Immature natural killer cell (primary cell): Measurements from ENCODE around the gene MCM8. TPM values are rescaled to one million over a fixed set of nuclear protein-coding genes. Genes with fewer than 3 reads are reported as not detected.

ENCODE experiments used
- DNase-seq, 3 donors: peaks; one replicate each; pipeline ENCODE4 v3.0.0; 2022; ENCODE audit warnings: mixed read lengths in 1 of 3
- H3K27ac Mint-ChIP-seq, 6 donors: one replicate each; pipeline ENCODE4 v1.8.0; 2020; ENCODE audit warnings: mixed read lengths in 6 of 6, mild to moderate bottlenecking in 5 of 6, inconsistent platforms in 4 of 6, moderate library complexity in 3 of 6
- H3K27me3 Mint-ChIP-seq, 3 donors: one replicate each; pipeline ENCODE4 v1.8.0; 2020 to 2021; ENCODE audit warnings: low read depth in 3 of 3, mild to moderate bottlenecking in 3 of 3, mixed read lengths in 3 of 3, moderate library complexity in 3 of 3, inconsistent platforms in 1 of 3
- H3K36me3 Mint-ChIP-seq, 3 donors: one replicate each; pipeline ENCODE4 v1.8.0; 2020; ENCODE audit warnings: mixed read lengths in 3 of 3, inconsistent platforms in 2 of 3, mild to moderate bottlenecking in 2 of 3
- H3K4me1 Mint-ChIP-seq, 2 donors: one replicate each; pipeline ENCODE4 v1.8.0; 2020; ENCODE audit warnings: inconsistent platforms in 2 of 2, mild to moderate bottlenecking in 2 of 2, mixed read lengths in 2 of 2, moderate library complexity in 1 of 2
- H3K4me3 Mint-ChIP-seq, 5 donors: one replicate each; pipeline ENCODE4 v1.8.0; 2020; ENCODE audit warnings: mild to moderate bottlenecking in 5 of 5, mixed read lengths in 5 of 5, inconsistent platforms in 3 of 5, moderate library complexity in 3 of 5
- H3K9me3 Mint-ChIP-seq, 6 donors: one replicate each; pipeline ENCODE4 v1.8.0; 2020; ENCODE audit warnings: mild to moderate bottlenecking in 6 of 6, mixed read lengths in 6 of 6, inconsistent platforms in 4 of 6, moderate library complexity in 3 of 6
- polyA plus RNA-seq, 3 donors: library from polyadenylated mRNA; unstranded; fragments of 300-500 nt; fragmentation: Illumina TruSeq; gene quantifications; one replicate each; pipeline ENCODE4 v1.2.3, GENCODE V29; 2021

Gene MCM8
- 1 to 10 TPM in 2 of 3 donors, under 1 TPM in 1; 0.04 to 3.1 (median 1.0) TPM for polyA plus RNA-seq

DNA sequence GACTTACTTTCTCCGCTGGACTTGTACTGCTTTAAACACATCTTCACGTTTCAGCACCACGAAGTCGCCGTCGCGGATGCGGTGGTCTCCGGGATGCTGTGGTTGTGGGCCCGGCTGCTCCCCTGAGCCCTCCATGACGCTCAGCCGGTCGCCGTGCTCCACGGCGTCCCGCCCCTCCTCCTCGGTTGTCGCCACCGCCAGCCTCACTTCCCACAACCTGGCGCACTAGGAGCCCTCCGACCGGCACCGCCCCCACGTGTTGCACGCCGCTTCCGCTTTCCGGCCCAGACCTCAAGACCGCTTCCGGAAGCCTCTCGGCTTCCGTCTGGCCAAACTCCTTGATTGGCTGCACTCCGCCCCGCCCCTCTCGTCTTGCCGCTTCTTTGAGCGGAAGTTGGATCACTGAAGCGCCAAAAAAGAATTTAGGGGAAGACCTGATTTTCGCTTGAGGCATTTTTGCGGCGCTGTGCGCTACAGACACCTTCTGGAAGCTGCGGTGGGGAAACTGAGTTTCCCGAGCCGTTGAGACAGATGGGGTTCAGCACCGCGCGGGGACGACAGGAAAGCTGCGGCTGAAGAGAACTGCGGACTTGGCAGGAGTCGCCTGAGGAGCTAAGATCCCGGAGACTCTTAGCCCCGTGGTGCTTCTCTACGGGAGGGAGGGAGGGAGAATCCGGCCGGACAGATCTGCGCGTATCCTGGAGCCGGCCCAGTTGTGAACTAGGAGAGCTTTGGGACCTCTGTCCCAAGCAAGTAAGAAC is at the start of gene MCM8, which contains the start of gene TRMT6:
Gene MCM8, plus strand, starts transcription at position 382 of the 761 bp plus-strand sequence. CDS start 1,364 bp downstream, outside the sequence.
Gene TRMT6, minus strand, starts transcription at position 263 of the 761 bp plus-strand sequence. Its CDS starts 128 bp downstream, at position 135.
- H3K27ac Mint-ChIP-seq = peak within 1 kb of the TSS; percentile 90 to 96 (median 94)
- DNase-seq = peak; percentile 96 to 98 (median 96)
- H3K9me3 Mint-ChIP-seq = no peaks in the 10 kb centered on the region
- peaks cover 46 to 58% of the 10 kb centered on the region in 2 donors for H3K4me1 Mint-ChIP-seq
- peaks cover 5 to 23% (median 13%) of the 10 kb centered on the region in 3 donors for H3K36me3 Mint-ChIP-seq
- peaks cover 9 to 18% (median 12%) of the 10 kb centered on the region in 3 donors for H3K27me3 Mint-ChIP-seq
- peak within 1 kb of the TSS; percentile 91 to 97 (median 92) for H3K4me3 Mint-ChIP-seq

DNA sequence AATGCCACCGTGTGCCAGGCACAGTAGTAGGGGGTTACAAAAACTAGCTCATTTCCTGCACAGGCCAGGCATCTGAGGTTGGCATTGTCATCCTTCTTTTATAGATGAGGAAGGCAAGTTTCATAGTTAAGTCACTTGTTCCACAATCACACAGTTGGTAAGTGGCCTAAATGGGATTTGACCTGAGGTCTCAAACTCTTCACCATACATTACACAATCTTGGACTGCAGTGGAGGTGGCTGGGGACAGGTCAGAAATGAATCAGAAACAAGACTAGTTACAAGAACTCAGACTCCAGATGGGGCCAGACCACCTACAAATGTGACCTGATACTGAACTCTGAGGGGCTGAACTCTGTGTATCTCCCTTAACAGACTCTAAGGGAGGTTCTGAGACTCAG is 49.5 kb upstream of the MCM8 start:
- H3K27ac Mint-ChIP-seq = no peak overlapping the region
- no peaks in the 10 kb centered on the region for H3K36me3 Mint-ChIP-seq
- peaks cover 5 to 14% (median 11%) of the 10 kb centered on the region in 3 donors for H3K27me3 Mint-ChIP-seq
- DNase-seq = no peak
- no peak overlapping the region for H3K4me3 Mint-ChIP-seq
- no peaks in the 10 kb centered on the region for H3K4me1 Mint-ChIP-seq
- H3K9me3 Mint-ChIP-seq = peaks cover 0 to 3% (median 0%) of the 10 kb centered on the region in 6 donors

DNA sequence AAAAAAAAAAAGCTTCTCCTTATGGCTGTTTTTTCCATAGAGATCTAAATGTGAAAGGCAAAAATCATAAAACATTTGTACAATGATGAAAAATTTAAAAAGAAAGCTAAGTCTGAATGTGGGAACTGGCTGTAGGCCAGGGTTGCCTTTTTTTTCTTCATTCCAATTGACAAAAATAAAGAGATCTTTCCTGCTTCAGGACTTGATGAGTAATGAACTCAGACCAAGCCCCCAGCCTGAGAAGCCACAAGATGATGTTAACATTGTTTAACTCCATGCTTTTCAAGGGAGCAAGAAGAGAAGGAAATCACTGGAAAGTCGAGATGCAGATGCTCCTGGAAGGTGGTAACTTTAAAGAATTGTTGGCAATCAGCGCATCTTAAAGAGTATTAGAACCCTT is 41.5 kb upstream of the MCM8 start:
- H3K4me3 Mint-ChIP-seq = no peak overlapping the region
- H3K27ac Mint-ChIP-seq = no peak overlapping the region
- H3K36me3 Mint-ChIP-seq = no peaks in the 10 kb centered on the region
- peaks cover 6 to 8% of the 10 kb centered on the region in 2 donors for H3K4me1 Mint-ChIP-seq
- no peak for DNase-seq
- peaks cover 15 to 56% (median 26%) of the 10 kb centered on the region in 3 donors for H3K27me3 Mint-ChIP-seq
- H3K9me3 Mint-ChIP-seq = peaks cover 0 to 6% (median 0%) of the 10 kb centered on the region in 6 donors

DNA sequence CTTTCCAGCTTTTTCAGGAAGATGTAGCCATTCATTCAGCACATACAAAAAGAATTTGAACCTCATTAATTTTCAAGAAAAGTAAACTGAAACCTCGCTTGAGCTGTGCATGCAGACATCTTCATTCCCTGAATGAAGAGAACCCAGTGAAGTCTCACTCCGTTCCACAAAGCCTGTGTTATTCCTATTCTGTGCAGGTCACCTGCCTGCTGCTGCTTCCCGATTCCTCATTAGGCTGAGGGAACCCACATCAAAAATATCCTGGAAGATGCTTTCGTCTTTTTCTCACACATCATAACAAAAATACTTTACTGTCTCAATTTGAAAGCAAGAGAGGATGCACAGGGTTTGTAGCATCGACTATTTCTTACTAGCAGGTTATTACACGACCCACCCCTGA is 40.3 kb upstream of the MCM8 start:
- DNase-seq = no peak
- H3K4me1 Mint-ChIP-seq = peaks cover 6 to 8% of the 10 kb centered on the region in 2 donors
- H3K36me3 Mint-ChIP-seq = no peaks in the 10 kb centered on the region
- H3K27ac Mint-ChIP-seq = no peak overlapping the region
- H3K9me3 Mint-ChIP-seq = peaks cover 0 to 6% (median 0%) of the 10 kb centered on the region in 6 donors
- peaks cover 15 to 52% (median 28%) of the 10 kb centered on the region in 3 donors for H3K27me3 Mint-ChIP-seq
- H3K4me3 Mint-ChIP-seq = no peak overlapping the region

DNA sequence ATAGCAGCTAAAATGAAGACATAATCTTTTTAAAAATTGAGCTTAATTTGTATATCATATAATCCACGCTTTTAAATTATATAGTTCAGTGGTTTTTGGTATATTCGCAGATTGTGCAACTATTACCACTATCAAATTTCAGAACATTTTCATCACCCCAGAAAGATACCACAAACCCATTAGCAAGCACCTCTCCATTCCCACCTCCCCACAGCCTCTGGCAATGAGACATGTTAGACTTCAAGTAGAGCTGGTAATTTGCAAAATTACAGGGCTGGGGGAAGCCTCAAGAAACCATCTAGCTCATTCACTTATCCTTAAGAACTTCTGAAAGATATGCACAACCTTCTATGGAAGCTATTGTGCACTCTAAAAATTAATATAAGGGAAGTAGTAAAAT is 37.3 kb upstream of the MCM8 start:
- no peaks in the 10 kb centered on the region for H3K36me3 Mint-ChIP-seq
- H3K4me1 Mint-ChIP-seq = peaks cover 6 to 8% of the 10 kb centered on the region in 2 donors
- H3K4me3 Mint-ChIP-seq = no peak overlapping the region
- peaks cover 12 to 40% (median 27%) of the 10 kb centered on the region in 3 donors for H3K27me3 Mint-ChIP-seq
- DNase-seq = no peak
- H3K27ac Mint-ChIP-seq = no peak overlapping the region
- H3K9me3 Mint-ChIP-seq = peaks cover 0 to 6% (median 0%) of the 10 kb centered on the region in 6 donors

DNA sequence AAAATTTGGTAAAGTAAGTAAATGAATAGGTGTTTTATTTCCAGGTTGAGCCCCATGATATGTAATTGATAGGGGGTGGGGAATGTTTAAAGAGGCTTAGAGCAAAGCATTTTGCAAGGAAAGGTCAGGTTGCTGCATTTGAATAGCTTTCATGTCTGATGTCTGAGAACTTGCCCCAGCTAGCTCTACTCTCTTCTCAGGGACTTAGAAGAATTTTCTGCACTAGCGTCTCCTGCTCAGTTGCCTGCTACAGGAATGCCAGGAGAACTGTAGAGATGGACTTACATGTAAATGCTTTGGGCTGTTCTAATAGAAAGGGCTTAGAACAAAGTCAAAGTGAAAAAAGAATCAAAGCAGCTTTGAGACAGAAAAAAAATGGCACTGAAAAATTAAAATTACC is 35.6 kb upstream of the MCM8 start:
- Mint-ChIP-seq H3K36me3 (no peaks in the 10 kb centered on the region), H3K4me1 (peaks cover 11 to 19% of the 10 kb centered on the region in 2 donors), H3K27me3 (peaks cover 10 to 28% (median 25%) of the 10 kb centered on the region in 3 donors), H3K4me3 (peak overlapping the region in 1 of 5 donors; percentile 4), H3K9me3 (peaks cover 0 to 6% (median 0%) of the 10 kb centered on the region in 6 donors), H3K27ac (no peak overlapping the region)
- no peak for DNase-seq

DNA sequence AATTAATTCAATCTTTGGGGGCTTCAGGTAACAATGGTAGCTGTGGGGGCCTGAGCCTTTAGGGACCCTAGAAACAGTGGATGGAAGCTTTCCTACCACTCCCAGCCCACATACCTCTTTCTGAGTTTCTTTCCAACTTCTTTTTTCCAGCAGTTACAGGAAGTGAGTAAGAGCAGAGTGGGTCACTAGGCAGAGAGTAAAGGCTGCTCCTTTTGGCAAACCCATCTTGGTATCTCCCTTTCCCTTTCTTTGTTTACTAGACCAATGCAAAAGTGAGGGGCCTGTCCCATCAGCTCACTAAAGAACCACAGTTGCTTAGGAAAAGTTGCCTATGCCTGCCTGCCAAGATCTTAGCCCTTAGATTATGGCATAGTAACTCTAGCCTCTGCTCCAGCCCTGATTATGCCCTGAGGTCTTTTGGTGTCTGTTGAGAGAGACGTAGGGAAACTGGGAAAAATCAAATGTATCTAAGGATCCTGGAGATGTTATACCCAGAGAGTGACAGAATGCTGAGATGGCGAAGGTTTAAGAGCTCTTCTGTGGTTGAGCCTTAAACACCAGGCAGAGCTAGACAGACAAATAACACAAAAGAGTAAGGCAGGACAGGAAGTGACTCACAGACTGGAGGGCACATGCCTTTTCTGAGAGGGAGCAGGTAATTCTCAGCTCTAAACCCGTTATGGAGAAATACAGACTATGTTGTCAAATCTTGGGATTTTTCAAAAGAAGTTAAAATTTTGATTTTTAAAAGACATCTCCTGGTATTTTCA is 31.4 kb upstream of the MCM8 start:
- Mint-ChIP-seq H3K4me3 (peak overlapping the region in 1 of 5 donors; percentile 29), H3K36me3 (no peaks in the 10 kb centered on the region), H3K27ac (peak overlapping the region in 4 of 6 donors; percentile 1 to 61 (median 38)), H3K9me3 (no peaks in the 10 kb centered on the region), H3K27me3 (peaks cover 0 to 6% (median 4%) of the 10 kb centered on the region in 3 donors), H3K4me1 (peaks cover 6 to 12% of the 10 kb centered on the region in 2 donors)
- peak in 1 of 3 donors; percentile 14 for DNase-seq

DNA sequence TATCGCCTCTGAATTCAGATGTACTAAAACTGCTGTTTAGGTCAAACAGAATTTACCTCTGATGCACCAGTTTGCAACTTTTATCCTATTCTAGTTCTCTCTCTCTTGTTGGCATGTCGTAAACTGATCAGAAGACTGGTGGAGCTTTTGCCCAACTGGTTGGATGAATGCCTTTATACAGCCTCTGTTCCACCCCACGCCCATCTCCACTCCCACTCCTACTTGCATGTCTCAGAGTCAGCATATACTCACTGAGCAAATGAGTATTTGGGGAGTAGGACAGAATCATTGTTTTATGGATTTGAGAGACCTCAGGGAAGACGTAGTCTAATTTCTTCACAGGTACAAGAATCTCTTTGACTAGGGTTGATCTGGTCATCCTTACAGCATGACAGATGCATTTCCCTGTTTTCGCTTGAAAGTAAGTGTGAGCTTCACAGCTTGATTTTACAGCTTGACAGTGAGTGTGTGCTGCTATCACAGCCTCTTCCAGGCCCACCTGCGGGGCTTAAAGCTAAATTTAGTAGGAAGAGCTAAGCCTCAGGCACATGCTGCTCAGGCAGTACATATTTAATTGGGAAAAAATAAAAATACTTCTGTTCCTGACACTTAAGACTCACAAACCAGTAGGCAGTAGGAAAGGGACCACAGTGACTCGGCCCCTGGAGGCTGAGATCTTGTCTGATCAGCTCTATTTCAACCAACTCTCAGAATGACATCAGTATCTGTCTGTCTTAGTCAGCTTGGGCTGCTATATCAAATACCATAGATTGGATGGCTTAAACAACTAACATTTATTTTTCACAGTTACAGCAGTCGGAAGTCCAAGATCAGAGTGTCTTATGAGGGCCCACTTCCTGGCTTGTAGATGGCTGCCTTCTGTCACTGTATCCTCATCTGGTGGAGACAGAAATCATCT is 30.6 kb upstream of the MCM8 start:
- H3K27ac Mint-ChIP-seq = peak overlapping the region in 2 of 6 donors; percentile 50 to 77
- H3K9me3 Mint-ChIP-seq = no peaks in the 10 kb centered on the region
- no peaks in the 10 kb centered on the region for H3K36me3 Mint-ChIP-seq
- H3K4me3 Mint-ChIP-seq = peak overlapping the region in 1 of 5 donors; percentile 29
- peaks cover 0 to 12% (median 3%) of the 10 kb centered on the region in 3 donors for H3K27me3 Mint-ChIP-seq
- DNase-seq = no peak
- H3K4me1 Mint-ChIP-seq = peaks cover 6 to 12% of the 10 kb centered on the region in 2 donors

DNA sequence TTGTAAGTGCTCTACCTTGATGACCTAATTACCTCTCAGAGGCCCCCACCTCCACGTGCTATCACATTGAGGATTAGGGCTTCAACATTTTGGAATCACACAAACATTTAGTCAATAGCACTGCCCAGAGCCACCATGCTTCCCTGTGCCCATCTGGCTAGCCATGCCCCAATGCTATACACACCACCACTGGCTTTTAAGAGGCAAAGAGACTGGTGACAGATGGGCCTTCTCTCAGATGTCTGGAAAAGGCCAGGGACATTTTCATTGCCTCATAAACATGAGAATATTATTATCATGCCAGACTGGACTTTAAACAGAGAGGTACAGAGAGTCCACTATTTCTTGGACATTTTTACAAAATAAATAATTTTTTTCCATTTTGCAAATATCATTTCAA is 29.9 kb upstream of the MCM8 start:
- peaks cover 0 to 11% (median 3%) of the 10 kb centered on the region in 3 donors for H3K27me3 Mint-ChIP-seq
- no peaks in the 10 kb centered on the region for H3K36me3 Mint-ChIP-seq
- no peaks in the 10 kb centered on the region for H3K9me3 Mint-ChIP-seq
- no peak overlapping the region for H3K4me3 Mint-ChIP-seq
- no peak for DNase-seq
- H3K4me1 Mint-ChIP-seq = peaks cover 6 to 12% of the 10 kb centered on the region in 2 donors
- H3K27ac Mint-ChIP-seq = peak overlapping the region in 2 of 6 donors; percentile 50 to 69

DNA sequence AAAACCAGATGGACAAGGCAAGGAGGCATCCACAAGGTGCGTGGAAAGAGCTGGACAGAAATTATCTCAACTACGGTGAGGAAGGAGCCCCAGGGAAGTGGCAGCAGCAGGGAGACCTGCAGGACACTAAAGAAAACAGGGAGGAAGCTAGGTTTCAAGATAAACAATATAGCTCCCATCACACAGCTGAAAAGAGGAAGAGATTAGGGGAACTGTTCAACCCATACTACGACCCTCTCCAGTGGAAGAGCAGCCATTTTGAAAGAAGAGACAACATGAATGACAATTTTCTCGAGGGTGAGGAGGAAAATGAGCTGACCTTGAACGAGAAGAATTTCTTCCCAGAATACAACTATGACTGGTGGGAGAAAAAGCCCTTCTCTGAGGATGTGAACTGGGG is 27.0 kb upstream of the MCM8 start:
- peaks cover 6 to 12% of the 10 kb centered on the region in 2 donors for H3K4me1 Mint-ChIP-seq
- no peak for DNase-seq
- H3K27me3 Mint-ChIP-seq = peaks cover 1 to 11% (median 2%) of the 10 kb centered on the region in 3 donors
- H3K27ac Mint-ChIP-seq = no peak overlapping the region
- H3K9me3 Mint-ChIP-seq = no peaks in the 10 kb centered on the region
- H3K4me3 Mint-ChIP-seq = no peak overlapping the region
- no peaks in the 10 kb centered on the region for H3K36me3 Mint-ChIP-seq

DNA sequence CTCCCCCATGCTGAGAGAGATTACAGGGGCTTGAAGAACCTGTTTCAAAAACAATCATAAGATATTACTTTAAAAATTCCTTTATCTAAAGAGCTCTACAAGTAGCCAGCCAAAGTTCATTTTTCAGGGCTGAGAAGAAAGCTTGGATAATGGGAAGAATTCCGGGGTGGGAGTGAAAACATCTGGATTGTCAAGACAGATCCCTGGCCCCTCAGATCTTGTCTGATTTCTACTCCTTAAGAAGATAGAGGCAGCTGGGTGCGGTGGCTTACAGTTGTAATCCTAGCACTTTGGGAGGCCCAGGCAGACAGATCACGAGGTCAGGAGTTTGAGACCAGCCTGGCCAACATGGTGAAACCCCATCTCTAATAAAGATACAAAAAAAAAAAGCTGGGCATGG is 24.9 kb upstream of the MCM8 start:
- no peak overlapping the region for H3K27ac Mint-ChIP-seq
- no peaks in the 10 kb centered on the region for H3K36me3 Mint-ChIP-seq
- no peaks in the 10 kb centered on the region for H3K9me3 Mint-ChIP-seq
- DNase-seq = no peak
- H3K27me3 Mint-ChIP-seq = peaks cover 2 to 16% (median 3%) of the 10 kb centered on the region in 3 donors
- no peaks in the 10 kb centered on the region for H3K4me1 Mint-ChIP-seq
- H3K4me3 Mint-ChIP-seq = no peak overlapping the region

DNA sequence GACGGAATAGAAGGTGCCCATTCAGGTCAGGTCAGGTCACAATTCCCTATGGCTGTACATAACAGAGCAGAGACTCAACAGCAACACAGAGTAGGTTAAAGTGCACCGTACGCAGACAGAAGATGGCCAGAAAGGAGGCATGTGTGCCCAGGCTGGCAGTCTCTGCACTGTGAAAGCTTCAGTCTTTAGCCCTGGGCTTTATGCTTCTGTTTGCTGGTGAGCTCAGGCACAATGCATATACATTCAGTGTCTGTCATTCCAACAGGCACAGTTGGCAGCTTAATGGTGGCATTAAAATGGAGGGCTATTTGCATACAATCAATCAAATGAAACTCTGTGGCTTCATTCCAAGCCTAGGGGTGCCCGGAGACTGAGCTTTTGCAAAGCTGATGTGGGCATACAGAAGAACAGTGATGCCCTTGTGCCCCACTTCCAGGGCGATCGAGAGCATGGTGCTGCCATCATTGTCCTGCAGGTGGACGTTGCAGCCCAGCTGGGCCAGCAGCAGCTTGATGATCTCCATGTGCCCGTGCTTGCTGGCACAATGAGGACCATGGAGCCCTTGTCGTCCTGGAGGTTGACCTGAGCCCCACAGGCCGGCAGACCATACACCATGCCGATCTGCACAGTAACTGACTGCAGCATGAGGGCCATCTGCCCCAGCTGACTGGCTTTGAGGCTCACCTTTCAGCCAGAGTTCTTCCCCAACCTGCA is 22.5 kb upstream of the MCM8 start:
- H3K4me1 Mint-ChIP-seq = no peaks in the 10 kb centered on the region
- H3K9me3 Mint-ChIP-seq = no peaks in the 10 kb centered on the region
- H3K4me3 Mint-ChIP-seq = no peak overlapping the region
- no peaks in the 10 kb centered on the region for H3K36me3 Mint-ChIP-seq
- peaks cover 3 to 16% (median 8%) of the 10 kb centered on the region in 3 donors for H3K27me3 Mint-ChIP-seq
- no peak overlapping the region for H3K27ac Mint-ChIP-seq
- DNase-seq = no peak
